DMS153 (cell line): Measurements from ENCODE around the gene CHMP5.

Experiments
- DNase-seq: peaks from one replicate; lab custom pipeline; 2025; lab: John Stamatoyannopoulos, UW

CHMP5 gene

DNA sequence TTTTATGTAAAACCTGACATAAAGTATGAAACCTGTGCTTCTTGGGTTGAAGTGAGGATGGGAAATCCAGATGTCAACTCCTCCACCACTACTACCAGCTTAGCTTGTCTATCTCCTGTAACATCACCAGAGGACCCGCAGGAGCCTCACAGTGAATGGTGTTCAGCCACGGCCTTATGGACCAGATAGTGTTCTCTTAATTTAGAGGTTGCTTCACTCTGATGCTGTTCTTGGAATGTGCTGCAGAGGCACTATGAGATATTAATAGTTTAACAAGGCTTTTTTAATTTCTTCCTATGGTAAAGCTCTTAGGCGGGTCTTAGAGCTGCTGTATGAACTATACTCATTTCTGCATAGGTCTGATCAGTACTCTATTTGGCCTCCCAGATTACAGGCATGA is 53.4 kb downstream of the CHMP5 start:
- DNase-seq, result no peak

GRCh38 chr9:33318781-33319180 is 53.9 kb downstream of the CHMP5 start:
- DNase-seq, result no peak

DNA sequence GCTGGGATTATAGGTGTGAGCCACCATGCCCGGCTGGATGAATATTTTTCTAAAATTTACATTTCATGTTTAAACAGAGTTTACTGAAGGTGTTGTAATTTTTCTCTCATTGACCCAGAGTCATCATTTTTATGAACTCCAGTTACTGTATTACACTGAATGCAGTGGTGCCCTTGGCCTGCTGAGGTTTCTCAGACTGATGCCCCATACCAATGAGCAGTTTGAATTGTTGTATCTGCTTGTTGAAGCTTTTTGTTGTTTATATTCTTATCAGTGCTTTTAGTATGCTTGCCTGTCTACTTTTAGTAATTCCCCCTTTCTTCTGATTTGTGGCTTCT is 55.4 kb downstream of the CHMP5 start:
- DNase-seq, result no peak

DNA sequence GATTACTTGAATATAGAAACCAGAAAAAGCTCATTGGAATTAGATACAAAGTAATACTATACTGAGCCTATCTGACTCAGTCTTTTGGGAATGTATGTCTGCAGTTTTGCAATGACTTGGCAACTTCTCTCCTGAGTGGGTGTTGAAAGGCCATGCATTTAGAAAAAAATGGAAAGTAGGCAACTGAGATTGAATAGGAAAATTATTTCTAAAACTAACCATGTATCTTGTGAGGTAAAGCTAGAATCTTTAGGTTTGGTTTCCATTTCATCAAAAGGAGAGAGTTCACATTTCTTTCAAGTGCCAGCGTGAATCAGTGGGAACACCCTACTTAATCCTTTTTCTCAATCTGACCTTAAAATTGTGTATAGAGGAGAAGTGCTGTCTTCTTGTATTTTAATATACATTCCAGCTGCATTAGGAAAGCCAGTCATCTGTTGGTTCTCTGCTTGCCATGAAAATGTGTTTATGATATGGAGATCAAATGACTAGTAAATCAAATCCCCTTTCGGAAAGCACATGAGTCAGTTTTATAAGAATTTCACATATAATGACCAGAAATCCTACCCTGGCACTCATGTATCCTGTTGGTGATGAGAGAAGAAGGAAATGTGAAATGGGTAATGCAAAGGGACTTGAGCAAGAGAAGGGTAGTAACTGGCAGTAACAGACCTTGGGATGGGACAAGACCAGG is 55.9 kb downstream of the CHMP5 start:
- DNase-seq, result no peak

- no peak for DNase-seq
Observed at GRCh38 chr9:33329117-33329563, 64.3 kb downstream of the CHMP5 start.

DNA sequence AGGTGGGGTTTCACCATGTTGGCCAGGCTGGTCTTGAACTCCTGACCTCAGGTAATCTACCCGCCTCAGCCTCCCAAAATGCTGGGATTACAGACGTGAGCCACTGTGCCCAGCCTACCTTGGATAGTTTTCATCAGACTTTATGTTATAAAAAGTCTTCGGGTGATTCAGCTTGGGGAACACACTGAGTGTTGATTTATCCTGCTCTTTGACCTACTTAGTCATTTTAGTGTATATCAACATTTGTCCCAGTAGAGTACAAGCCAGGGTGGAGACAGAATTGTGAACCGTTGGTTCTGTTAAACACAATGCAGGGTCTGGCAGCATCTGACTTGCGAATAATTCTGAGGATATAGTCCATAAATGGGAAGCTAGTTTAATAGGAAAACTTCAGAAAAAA is 65.1 kb downstream of the CHMP5 start:
- no peak for DNase-seq

DNA sequence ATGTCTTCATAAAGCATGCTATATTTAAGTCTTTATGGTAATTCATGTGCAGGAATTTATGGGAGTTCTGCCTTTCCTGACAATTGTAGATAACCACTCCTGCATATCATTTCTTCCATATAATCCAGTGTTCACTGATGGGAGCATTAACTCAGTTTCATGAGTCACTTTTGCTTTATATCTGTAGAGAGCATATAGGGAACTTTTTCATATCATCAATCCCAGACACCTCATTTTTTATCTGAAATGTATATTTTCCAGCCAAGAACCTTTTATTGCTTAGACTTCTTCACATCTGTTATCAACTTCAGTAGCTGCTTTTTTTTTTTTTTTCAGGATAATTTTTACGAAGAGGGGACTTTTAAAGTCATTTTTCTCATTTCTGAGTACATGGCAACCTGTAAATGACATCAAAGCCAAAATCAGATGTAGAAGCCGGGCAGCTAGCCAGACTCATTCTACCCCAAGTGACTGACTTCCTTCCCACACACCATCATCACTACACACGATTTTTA is 66.6 kb downstream of the CHMP5 start:
- DNase-seq, result no peak
